Karpas-422 (cell line): ENCODE results near the gene MS4A10. TPM values are rescaled to one million over a fixed set of nuclear protein-coding genes. Genes with fewer than 3 reads are reported as not detected.
"Not testable (repeated sequence)": the region's sequence is repeated elsewhere in the genome, so short reads cannot be mapped to it uniquely, and the experiment has no call there.

Experiments used
- DNase-seq: peaks from one replicate; pipeline ENCODE4 v3.0.0-alpha.2; 2015
- H2AFZ ChIP-seq: fragments of 200-600 bp; sonication (generic); 2 replicates; pipeline ENCODE4 v1.6.1; 2014; ENCODE audit warnings: antibody characterized with exemption, low read length, mixed read lengths
- H3K27ac ChIP-seq: fragments of 200-600 bp; sonication (generic); 2 replicates; pipeline ENCODE4 v1.5.1; 2014; ENCODE audit warnings: mild to moderate bottlenecking, low read length, moderate library complexity
- H3K27me3 ChIP-seq: fragments of 200-600 bp; sonication (generic); 2 replicates; pipeline ENCODE4 v1.6.1; 2014; ENCODE audit warnings: low read length, mixed read lengths
- H3K36me3 ChIP-seq: fragments of 200-600 bp; sonication (generic); 2 replicates; pipeline ENCODE4 v1.6.1; 2014; ENCODE audit warnings: low read length, mixed read lengths; ENCODE audit not compliant: insufficient read depth
- H3K4me1 ChIP-seq: fragments of 200-600 bp; sonication (generic); 2 replicates; pipeline ENCODE4 v1.6.1; 2014; ENCODE audit warnings: mild to moderate bottlenecking, low read length, mixed read lengths
- H3K4me2 ChIP-seq: fragments of 200-600 bp; sonication (generic); 2 replicates; pipeline ENCODE4 v1.6.1; 2014; ENCODE audit warnings: low read length, low read depth, mild to moderate bottlenecking; ENCODE audit not compliant: poor library complexity, severe bottlenecking
- H3K4me3 ChIP-seq: fragments of 200-600 bp; sonication (generic); 2 replicates; pipeline ENCODE4 v1.5.1; 2014; ENCODE audit warnings: mild to moderate bottlenecking, antibody characterized with exemption, low read length, mixed read lengths
- H3K79me2 ChIP-seq: fragments of 200-600 bp; sonication (generic); 2 replicates; pipeline ENCODE4 v1.6.1; 2014; ENCODE audit warnings: mild to moderate bottlenecking, low read length, mixed read lengths
- H3K9ac ChIP-seq: fragments of 200-600 bp; sonication (generic); 2 replicates; pipeline ENCODE4 v1.6.0; 2014; ENCODE audit warnings: low read length
- H3K9me2 ChIP-seq: fragments of 200-600 bp; sonication (generic), shearing (Covaris generic); replicated peaks from 2 replicates; pipeline ENCODE4 v1.6.0; 2014; ENCODE audit warnings: mild to moderate bottlenecking, low read length, moderate library complexity; ENCODE audit not compliant: insufficient read depth
- H3K9me3 ChIP-seq: fragments of 300-700, 200-600 bp; sonication (generic); 2 replicates; pipeline ENCODE4 v1.6.1; 2014; ENCODE audit warnings: low read length, mixed read lengths
- H4K20me1 ChIP-seq: fragments of 200-600 bp; sonication (generic); 2 replicates; pipeline ENCODE4 v1.6.1; 2014; ENCODE audit warnings: mild to moderate bottlenecking, antibody characterized with exemption, low read length, low read depth; ENCODE audit not compliant: insufficient read depth
- total RNA-seq: library from RNA; depleted of rRNA; stranded (reverse); fragments of >200 nt; shearing (Covaris generic); gene quantifications from 2 replicates; pipeline ENCODE4 v1.2.3, GENCODE V29; 2014; ENCODE audit warnings: low replicate concordance

The MS4A10 gene
- total RNA-seq, 1 experiment from 2014 or later, result not detected

- Histone ChIP-seq H3K4me1 (no peaks in the 10 kb centered on the region), H3K36me3 (no peaks in the 10 kb centered on the region), H3K4me3 (no peak overlapping the region), H4K20me1 (no peaks in the 10 kb centered on the region), H3K27me3 (no peaks in the 10 kb centered on the region), H3K79me2 (no peaks in the 10 kb centered on the region), H2AFZ (no peak overlapping the region), H3K9ac (no peak overlapping the region), H3K4me2 (no peak overlapping the region), H3K9me2 (no peaks in the 10 kb centered on the region), H3K9me3 (no peaks in the 10 kb centered on the region), H3K27ac (no peak overlapping the region)
- DNase-seq, result no peak
Observed at GRCh38 chr11:60750911-60751310, 34.2 kb upstream of the MS4A10 start.

DNA sequence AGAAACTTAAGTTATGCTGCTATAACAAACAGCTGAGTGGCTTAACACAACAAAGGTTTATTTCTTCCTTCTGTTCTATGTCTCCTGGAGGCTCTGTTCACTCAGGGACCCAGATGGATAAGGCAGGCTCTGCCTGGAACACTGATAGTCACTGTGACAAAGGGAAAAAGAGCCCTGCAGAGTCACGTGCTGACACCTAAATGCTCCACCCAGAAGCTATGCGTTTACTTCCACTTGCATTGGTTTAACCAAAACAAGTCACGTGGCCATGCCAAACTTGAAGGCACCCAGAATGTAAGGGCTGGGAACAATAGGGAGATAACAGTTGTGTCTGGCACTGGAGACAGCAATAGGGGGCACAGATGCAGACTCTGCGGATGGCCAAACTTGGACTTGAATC is 31.8 kb upstream of the MS4A10 start:
- no peak overlapping the region for H3K9ac ChIP-seq
- H4K20me1 ChIP-seq, result no peaks in the 10 kb centered on the region
- no peaks in the 10 kb centered on the region for H3K27me3 ChIP-seq

DNA sequence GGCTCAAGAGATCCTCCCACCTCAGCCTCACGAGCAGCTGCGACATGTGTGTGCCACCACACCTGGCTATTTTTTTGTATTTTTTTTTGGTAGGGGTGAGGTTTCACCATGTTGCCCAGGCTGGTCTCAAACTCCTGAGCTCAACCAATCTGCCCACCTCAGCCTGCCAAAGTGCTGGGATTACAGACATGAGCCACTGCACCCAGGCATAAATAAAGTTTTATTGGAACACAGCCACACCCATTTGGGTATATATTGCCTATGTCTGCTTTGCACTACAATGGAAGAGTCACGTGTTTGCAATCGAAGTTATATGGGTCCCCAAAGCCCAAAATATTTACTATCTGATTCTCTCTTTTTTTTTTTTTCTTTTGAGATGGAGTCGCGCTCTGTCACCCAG is 30.2 kb upstream of the MS4A10 start:
- no peaks in the 10 kb centered on the region for H4K20me1 ChIP-seq
- no peaks in the 10 kb centered on the region for H3K9me2 ChIP-seq
- H3K4me3 ChIP-seq, result no peak overlapping the region
- no peak overlapping the region for H3K9ac ChIP-seq
- no peaks in the 10 kb centered on the region for H3K9me3 ChIP-seq
- H3K79me2 ChIP-seq, result no peaks in the 10 kb centered on the region
- H2AFZ ChIP-seq, result no peak overlapping the region
- no peak overlapping the region for H3K27ac ChIP-seq
- H3K4me2 ChIP-seq, result no peak overlapping the region
- peaks cover 10% of the 10 kb centered on the region for H3K4me1 ChIP-seq
- H3K27me3 ChIP-seq, result no peaks in the 10 kb centered on the region
- no peaks in the 10 kb centered on the region for H3K36me3 ChIP-seq
- DNase-seq, result no peak

More for the DNA sequence above, 31.8 kb upstream of the MS4A10 start:
- Histone ChIP-seq H3K9me3 (no peaks in the 10 kb centered on the region), H3K4me2 (no peak overlapping the region), H3K79me2 (no peaks in the 10 kb centered on the region), H3K4me1 (no peaks in the 10 kb centered on the region), H2AFZ (no peak overlapping the region), H3K4me3 (no peak overlapping the region), H3K36me3 (no peaks in the 10 kb centered on the region), H3K9me2 (no peaks in the 10 kb centered on the region), H3K27ac (no peak overlapping the region)
- no peak for DNase-seq

DNA sequence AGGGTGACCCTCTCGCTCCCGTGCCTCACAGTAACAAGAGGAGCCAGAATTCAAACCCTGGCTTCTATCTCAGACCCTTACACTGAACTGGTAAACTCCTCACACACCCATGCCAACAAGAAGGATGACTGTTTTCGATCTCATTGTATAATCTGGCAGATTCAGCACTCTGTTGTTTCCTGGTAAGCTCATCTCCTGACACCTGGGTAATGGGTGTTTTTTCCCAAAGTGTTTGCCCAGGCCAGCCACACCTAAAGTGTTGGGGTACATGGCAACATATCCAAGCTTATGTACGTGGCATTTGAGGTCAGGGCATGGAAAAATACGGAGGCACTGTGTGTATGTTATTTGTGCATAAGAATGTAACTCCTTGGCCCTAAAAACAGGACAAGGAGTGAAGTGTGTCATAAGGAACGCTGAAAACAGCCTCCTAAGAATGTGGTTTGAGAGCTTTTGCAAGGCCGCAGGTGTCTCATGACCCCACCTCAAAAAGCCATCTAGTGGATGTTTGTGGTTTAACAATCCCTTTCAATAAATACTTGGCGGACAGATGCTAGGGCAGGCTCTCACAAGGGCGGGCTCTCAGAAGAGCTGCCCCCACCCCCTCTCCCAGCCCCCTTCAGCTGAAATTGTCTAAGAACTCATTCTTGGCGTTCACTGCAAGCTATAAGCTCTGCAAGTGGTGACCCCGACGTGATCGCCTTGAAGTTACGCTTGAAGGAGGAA is 28.7 kb upstream of the MS4A10 start, which contains the start of gene MS4A15:
Gene MS4A15 (plus strand): TSS at position 561 of the 726 bp plus-strand sequence. CDS start 6,867 bp downstream, outside the sequence.
- Histone ChIP-seq H3K27me3 (no peaks in the 10 kb centered on the region), H3K9me3 (no peaks in the 10 kb centered on the region), H4K20me1 (no peaks in the 10 kb centered on the region), H3K4me1 (peaks cover 21% of the 10 kb centered on the region), H2AFZ (no peak within 1 kb of the TSS), H3K4me3 (no peak within 1 kb of the TSS), H3K4me2 (no peak within 1 kb of the TSS), H3K27ac (no peak within 1 kb of the TSS), H3K9ac (no peak within 1 kb of the TSS), H3K79me2 (no peaks in the 10 kb centered on the region), H3K9me2 (no peaks in the 10 kb centered on the region), H3K36me3 (no peaks in the 10 kb centered on the region)
- DNase-seq, result peak; percentile 82

GRCh38 chr11:60757231-60757800 is 27.8 kb upstream of the MS4A10 start:
- H3K79me2 ChIP-seq, result no peaks in the 10 kb centered on the region
- no peaks in the 10 kb centered on the region for H3K36me3 ChIP-seq
- H2AFZ ChIP-seq, result no peak overlapping the region
- H3K4me2 ChIP-seq, result no peak overlapping the region
- no peaks in the 10 kb centered on the region for H3K27me3 ChIP-seq
- peaks cover 29% of the 10 kb centered on the region for H3K4me1 ChIP-seq
- no peaks in the 10 kb centered on the region for H3K9me3 ChIP-seq
- no peak overlapping the region for H3K9ac ChIP-seq
- DNase-seq, result no peak
- no peaks in the 10 kb centered on the region for H3K9me2 ChIP-seq
- H3K27ac ChIP-seq, result no peak overlapping the region
- no peaks in the 10 kb centered on the region for H4K20me1 ChIP-seq
- no peak overlapping the region for H3K4me3 ChIP-seq

DNA sequence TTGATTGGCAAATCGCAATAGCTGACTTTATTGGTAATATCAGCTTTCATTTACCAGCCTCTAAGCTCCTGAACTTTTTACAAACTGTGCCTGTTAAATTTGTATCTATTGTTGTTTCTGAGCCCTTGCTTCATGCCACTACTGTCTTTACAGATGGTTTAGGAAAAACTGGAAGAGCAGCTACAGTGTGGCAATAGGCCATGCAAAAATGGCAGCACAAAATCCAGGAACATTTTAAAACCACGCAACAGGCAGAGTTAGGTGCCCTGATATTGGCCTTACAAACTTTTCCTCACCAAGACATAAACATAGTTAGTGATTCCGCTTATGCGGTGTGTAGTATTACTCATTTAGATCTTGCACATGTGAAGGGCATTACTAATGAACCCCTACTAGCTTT is 26.5 kb upstream of the MS4A10 start:
- not testable (repeated sequence) for H3K27ac ChIP-seq, H3K79me2 ChIP-seq, DNase-seq, H3K4me2 ChIP-seq, H3K9ac ChIP-seq, H3K9me3 ChIP-seq, H3K36me3 ChIP-seq, H3K9me2 ChIP-seq, H3K4me3 ChIP-seq, H2AFZ ChIP-seq, H3K27me3 ChIP-seq, H4K20me1 ChIP-seq
- peaks cover 43% of the 10 kb centered on the region for H3K4me1 ChIP-seq

DNA sequence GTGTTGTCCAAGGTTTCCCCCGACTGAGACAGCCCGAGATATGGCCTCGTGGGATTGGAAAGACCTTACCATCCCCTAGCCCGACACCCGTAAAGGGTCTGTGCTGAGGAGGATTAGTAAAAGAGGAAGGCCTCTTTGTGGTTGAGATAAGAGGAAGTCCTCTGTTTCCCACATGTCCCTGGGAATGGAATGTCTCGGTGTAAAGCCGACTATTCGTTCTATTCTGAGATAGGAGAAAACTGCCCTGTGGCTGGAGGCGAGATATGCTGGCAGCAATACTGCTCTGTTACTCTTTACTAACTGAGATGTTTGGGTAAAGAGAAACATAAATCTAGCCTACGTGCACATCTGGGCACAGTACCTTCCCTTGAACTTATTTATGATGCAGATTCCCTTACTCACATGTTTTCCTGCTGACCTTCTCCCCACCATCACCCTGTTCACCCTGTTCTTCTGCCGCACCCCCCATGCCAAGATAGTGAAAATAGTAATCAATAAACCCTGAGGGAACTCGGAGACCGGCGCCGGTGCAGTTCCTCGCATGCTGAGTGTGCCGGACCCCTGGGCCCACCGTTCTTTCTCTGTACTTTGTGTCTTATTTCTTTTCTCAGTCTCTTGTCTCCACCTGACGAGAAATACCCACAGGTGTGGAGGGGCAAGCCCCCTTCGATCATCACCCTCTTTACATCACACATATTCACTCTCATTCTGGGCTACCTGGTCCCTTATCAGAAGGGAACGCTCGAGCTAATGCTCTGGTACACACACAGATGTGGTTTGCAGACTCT is 25.5 kb upstream of the MS4A10 start:
- not testable (repeated sequence) for H3K4me3 ChIP-seq, H3K27ac ChIP-seq, H4K20me1 ChIP-seq, H3K36me3 ChIP-seq, H3K4me2 ChIP-seq, H3K9me2 ChIP-seq, DNase-seq, H3K27me3 ChIP-seq, H3K79me2 ChIP-seq, H3K9ac ChIP-seq, H3K9me3 ChIP-seq, H2AFZ ChIP-seq
- peaks cover 45% of the 10 kb centered on the region for H3K4me1 ChIP-seq
